Muscle of arm (tissue), 12 donors: ENCODE results near the gene PFDN2. TPM values are rescaled to one million over a fixed set of nuclear protein-coding genes. Genes with fewer than 3 reads are reported as not detected.

Experiments
- DNase-seq: peaks from one replicate; pipeline ENCODE4 v3.0.0-alpha.2; 2013
- polyA plus RNA-seq, 12 donors: library from polyadenylated mRNA; unstranded; fragments of 120-200 nt; gene quantifications; one replicate each; pipeline ENCODE4 v1.2.1, GENCODE V29; 2013; ENCODE audit not compliant: insufficient read length in 12 of 12

PFDN2 gene
- polyA plus RNA-seq, 12 donors = 51.9 to 78.1 (median 63.6) TPM; not detected in 1

- no peak for DNase-seq
These were observed 58.5 kb downstream of the PFDN2 start for GRCh38 chr1:161059293-161059692.

GRCh38 chr1:161054805-161055204, 63.0 kb downstream of the PFDN2 start:
- DNase-seq = no peak

- DNase-seq = no peak
These were observed 63.6 kb downstream of the PFDN2 start for GRCh38 chr1:161054232-161054631.

GRCh38 chr1:161052899-161053298, 64.9 kb downstream of the PFDN2 start:
- no peak for DNase-seq

GRCh38 chr1:161051219-161051618, 66.6 kb downstream of the PFDN2 start:
- no peak for DNase-seq

Other genes starting within 250 kb of the PFDN2 start
- gene ITLN1, start 232.9 kb downstream of the PFDN2 start, polyA plus RNA-seq = 10 to 100 TPM in 1 of 12 donors, 1 to 10 TPM in 1, under 1 TPM in 6, not detected in 4; 0.16 to 29.3 (median 0.35) TPM
- under 1 TPM in 1 of 12 donors, not detected in 11; 0.36 TPM for gene ITLN2, start 163.2 kb downstream of the PFDN2 start, polyA plus RNA-seq
- gene F11R, start 96.9 kb downstream of the PFDN2 start, polyA plus RNA-seq = 10 to 100 TPM in 11 of 12 donors, not detected in 1; 11.5 to 40.4 (median 16.3) TPM
- 10 to 100 TPM in 11 of 12 donors, not detected in 1; 18.6 to 33.2 (median 23.2) TPM for gene TSTD1, start 79.1 kb downstream of the PFDN2 start, polyA plus RNA-seq
- gene USF1, start 72.1 kb downstream of the PFDN2 start, polyA plus RNA-seq = 10 to 100 TPM in 11 of 12 donors, not detected in 1; 24.8 to 51.5 (median 33.4) TPM
- gene ARHGAP30, start 48.1 kb downstream of the PFDN2 start, polyA plus RNA-seq = 10 to 100 TPM in 1 of 12 donors, 1 to 10 TPM in 10, not detected in 1; 1.8 to 12.9 (median 2.9) TPM
- 10 to 100 TPM in 2 of 12 donors, 1 to 10 TPM in 1, under 1 TPM in 5, not detected in 4; 0.04 to 28.3 (median 0.19) TPM for gene NECTIN4, start 28.5 kb downstream of the PFDN2 start, polyA plus RNA-seq
- gene KLHDC9, start 19.7 kb downstream of the PFDN2 start, polyA plus RNA-seq = 1 to 10 TPM in 4 of 12 donors, under 1 TPM in 5, not detected in 3; 0.32 to 1.7 (median 0.73) TPM
- 10 to 100 TPM in 11 of 12 donors, not detected in 1; 25.2 to 35.4 (median 30.8) TPM for gene NIT1, start 68 bp upstream of the PFDN2 start, polyA plus RNA-seq
- 10 to 100 TPM in 11 of 12 donors, not detected in 1; 36.3 to 54.8 (median 45.0) TPM for gene DEDD, start 14.6 kb upstream of the PFDN2 start, polyA plus RNA-seq
- gene UFC1, start 35.9 kb upstream of the PFDN2 start, polyA plus RNA-seq = 100 to 1,000 TPM in 8 of 12 donors, 10 to 100 TPM in 3, not detected in 1; 90.7 to 129 (median 108) TPM
- gene USP21, start 41.5 kb upstream of the PFDN2 start, polyA plus RNA-seq = 10 to 100 TPM in 11 of 12 donors, not detected in 1; 20.4 to 33.1 (median 29.1) TPM
- gene PPOX, start 48.4 kb upstream of the PFDN2 start, polyA plus RNA-seq = 10 to 100 TPM in 11 of 12 donors, not detected in 1; 14.1 to 38.7 (median 23.6) TPM
- 10 to 100 TPM in 11 of 12 donors, not detected in 1; 18.8 to 41.2 (median 24.5) TPM for gene B4GALT3, start 59.5 kb upstream of the PFDN2 start, polyA plus RNA-seq
- gene ADAMTS4, start 81.0 kb upstream of the PFDN2 start, polyA plus RNA-seq = 10 to 100 TPM in 8 of 12 donors, 1 to 10 TPM in 3, not detected in 1; 7.2 to 14.7 (median 10.8) TPM
- 100 to 1,000 TPM in 10 of 12 donors, 10 to 100 TPM in 1, not detected in 1; 92.6 to 165 (median 136) TPM for gene NDUFS2, start 84.3 kb upstream of the PFDN2 start, polyA plus RNA-seq
- 10 to 100 TPM in 10 of 12 donors, not detected in 2; 12.5 to 37.0 (median 18.9) TPM for gene FCER1G, start 97.3 kb upstream of the PFDN2 start, polyA plus RNA-seq
- 10 to 100 TPM in 1 of 12 donors, 1 to 10 TPM in 6, under 1 TPM in 2, not detected in 3; 0.57 to 57.1 (median 1.4) TPM for gene APOA2, start 105.6 kb upstream of the PFDN2 start, polyA plus RNA-seq
- gene TOMM40L, start 108.0 kb upstream of the PFDN2 start, polyA plus RNA-seq = 10 to 100 TPM in 4 of 12 donors, 1 to 10 TPM in 7, not detected in 1; 7.2 to 40.3 (median 9.4) TPM
- gene NR1I3, start 120.2 kb upstream of the PFDN2 start, polyA plus RNA-seq = 1 to 10 TPM in 5 of 12 donors, under 1 TPM in 5, not detected in 2; 0.40 to 2.1 (median 1.1) TPM
- 1 to 10 TPM in 1 of 12 donors, under 1 TPM in 8, not detected in 3; 0.14 to 1.0 (median 0.38) TPM for gene PCP4L1, start 140.7 kb upstream of the PFDN2 start, polyA plus RNA-seq
- gene MPZ, start 191.9 kb upstream of the PFDN2 start, polyA plus RNA-seq = 10 to 100 TPM in 8 of 12 donors, 1 to 10 TPM in 3, not detected in 1; 5.7 to 39.9 (median 13.9) TPM
- gene SDHC, start 196.3 kb upstream of the PFDN2 start, polyA plus RNA-seq = 100 to 1,000 TPM in 11 of 12 donors, 10 to 100 TPM in 1; 91.3 to 429 (median 132) TPM
- gene CFAP126, start 249.8 kb upstream of the PFDN2 start, polyA plus RNA-seq = 1 to 10 TPM in 4 of 12 donors, under 1 TPM in 2, not detected in 6; 0.73 to 1.5 (median 1.3) TPM